ENCODE data around the gene ZBTB46. TPM values are rescaled to one million over a fixed set of nuclear protein-coding genes. Genes with fewer than 3 reads are reported as not detected.
A peak's percentile ranks its signal among the peaks of the same experiment; 100 is the strongest.

ZBTB46 gene
- total RNA-seq, 1 experiment from 2014 or later, result 3.6 TPM

DNA sequence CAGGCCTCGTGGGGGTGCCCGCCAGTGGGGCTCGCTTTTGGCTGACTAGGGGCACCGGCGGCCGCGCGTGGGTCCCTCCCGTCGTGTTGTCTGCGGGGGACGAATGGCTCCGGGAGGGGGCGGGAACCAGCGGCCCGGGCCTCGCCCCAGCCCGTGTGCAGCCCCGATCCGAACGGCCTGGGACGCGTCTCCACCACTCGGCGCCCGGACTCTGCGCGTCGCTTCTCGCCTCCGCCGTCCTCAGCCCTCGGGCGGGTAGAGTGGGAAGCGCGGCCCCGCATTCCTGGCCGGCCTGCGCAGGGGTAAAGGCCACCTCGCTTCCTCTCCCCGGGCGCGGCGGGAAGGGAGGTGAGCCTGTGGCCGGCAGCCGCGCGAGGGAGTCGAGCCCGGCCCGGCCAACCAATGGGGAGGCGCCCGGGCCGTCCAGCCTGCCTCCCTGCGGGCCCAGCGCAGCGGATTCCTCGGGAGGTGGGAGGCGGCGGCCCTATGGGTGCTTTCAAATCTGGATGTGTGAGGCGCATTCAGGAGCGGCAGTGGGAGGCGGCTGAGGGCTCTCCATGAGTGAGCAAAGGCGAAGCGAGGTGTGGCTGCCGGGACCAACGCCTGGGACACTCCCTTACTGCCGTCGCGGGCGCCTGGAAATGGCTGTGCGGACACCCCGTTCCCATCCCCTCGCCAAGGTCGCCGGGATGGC, 1.1 kb upstream of the ZBTB46 start:
- no peak overlapping the region; the same call in 1 of the 2 replicates for H3K4me3 ChIP-seq
- CTCF ChIA-PET, result no interaction called here

DNA sequence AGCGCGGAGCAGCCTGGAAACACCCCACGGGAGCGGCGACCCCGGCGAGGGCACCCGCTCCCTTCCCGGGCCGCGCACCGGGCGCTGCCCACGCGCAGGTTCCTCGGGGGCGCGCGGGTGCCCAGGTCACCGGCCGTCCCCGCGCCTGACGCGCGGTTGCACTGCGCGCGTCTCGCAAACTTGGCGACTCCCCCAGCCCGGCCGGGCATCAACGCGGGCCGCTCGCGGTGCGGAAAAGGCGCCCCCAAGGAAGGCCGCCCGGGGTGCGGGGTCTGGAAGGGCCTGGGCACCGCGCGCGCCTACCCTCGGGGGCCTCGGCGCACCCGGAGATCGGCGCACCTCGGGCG, 555 bp upstream of the ZBTB46 start:
- no peak for DNase-seq
- Histone ChIP-seq H3K4me3 (peak overlapping the region; percentile 48; the same call in 1 of the 2 replicates), H2AFZ (no peak overlapping the region), H4K20me1 (ENCODE audit: insufficient read depth) (0 out of 2 replicates have a peak, but pooled peaks cover 3% of the 10 kb centered on the region), H3K27ac (no peak overlapping the region), H3K27me3 (ENCODE audit: insufficient read depth, low read depth) (peaks cover 12% of the 10 kb centered on the region), H3K36me3 (ENCODE audit: low read depth) (no peaks in the 10 kb centered on the region), H3K4me2 (peak overlapping the region; percentile 69), H3K9me2 (ENCODE audit: insufficient read depth) (no peaks in the 10 kb centered on the region), H3K9me3 (ENCODE audit: insufficient read depth, low read depth) (no peaks in the 10 kb centered on the region), H3K4me1 (replicated peaks; ENCODE audit: insufficient read depth) (peaks cover 14% of the 10 kb centered on the region), H3K79me2 (ENCODE audit: low read depth) (no peaks in the 10 kb centered on the region), H3F3A (ENCODE audit: insufficient read depth, low read depth) (peaks cover 31% of the 10 kb centered on the region)
- POLR2A ChIA-PET (ENCODE audit: unreplicated experiment), result no interaction called here
- no peak for TF ChIP-seq EZH2 (IDR thresholded peaks at IDR 0.05; ENCODE audit: low read depth)
- no peak for TF ChIP-seq CTCF (conservative IDR thresholded peaks at IDR 0.05)
- BruUV-seq (replicated peaks), result no TSS peak
- intact Hi-C loops (cut with micrococcal nuclease; ENCODE audit: unreplicated experiment), result no loop called here
- CTCF ChIA-PET, result no interaction called here

More for the DNA sequence above, 1.1 kb upstream of the ZBTB46 start:
- POLR2A ChIA-PET (ENCODE audit: unreplicated experiment), result no interaction called here
- no peak for TF ChIP-seq CTCF (conservative IDR thresholded peaks at IDR 0.05)
- TF ChIP-seq EZH2 (IDR thresholded peaks at IDR 0.05; ENCODE audit: low read depth), result no peak
- Histone ChIP-seq H3K4me1 (replicated peaks; ENCODE audit: insufficient read depth) (peaks cover 14% of the 10 kb centered on the region), H3F3A (ENCODE audit: insufficient read depth, low read depth) (peaks cover 31% of the 10 kb centered on the region), H3K79me2 (ENCODE audit: low read depth) (no peaks in the 10 kb centered on the region), H3K27ac (no peak overlapping the region), H3K4me2 (peak overlapping the region; percentile 69; the same call in 1 of the 2 replicates), H3K27me3 (ENCODE audit: insufficient read depth, low read depth) (peaks cover 12% of the 10 kb centered on the region), H3K36me3 (ENCODE audit: low read depth) (no peaks in the 10 kb centered on the region), H3K9me3 (ENCODE audit: insufficient read depth, low read depth) (no peaks in the 10 kb centered on the region), H2AFZ (no peak overlapping the region), H3K9me2 (ENCODE audit: insufficient read depth) (no peaks in the 10 kb centered on the region), H4K20me1 (ENCODE audit: insufficient read depth) (0 out of 2 replicates have a peak, but pooled peaks cover 3% of the 10 kb centered on the region)
- DNase-seq, result peak in 1 of 2 experiments; percentile 21
- no TSS peak for BruUV-seq (replicated peaks)
- intact Hi-C loops (cut with micrococcal nuclease; ENCODE audit: unreplicated experiment), result no loop called here

GRCh38 chr20:63829945-63830835, 874 bp downstream of the ZBTB46 start:
- DNase-seq, result peak in 1 of 2 experiments; percentile 30
- Histone ChIP-seq H3K79me2 (ENCODE audit: low read depth) (no peaks in the 10 kb centered on the region), H3K4me1 (replicated peaks; ENCODE audit: insufficient read depth) (peaks cover 14% of the 10 kb centered on the region), H3K27me3 (ENCODE audit: insufficient read depth, low read depth) (peaks cover 12% of the 10 kb centered on the region), H3K9me3 (ENCODE audit: insufficient read depth, low read depth) (no peaks in the 10 kb centered on the region), H3K9me2 (ENCODE audit: insufficient read depth) (no peaks in the 10 kb centered on the region), H2AFZ (no peak overlapping the region), H3K4me2 (peak overlapping the region; percentile 63; the same call in 1 of the 2 replicates), H3K36me3 (ENCODE audit: low read depth) (no peaks in the 10 kb centered on the region), H3K4me3 (peak overlapping the region; percentile 35; the same call in 1 of the 2 replicates), H4K20me1 (ENCODE audit: insufficient read depth) (0 out of 2 replicates have a peak, but pooled peaks cover 3% of the 10 kb centered on the region), H3F3A (ENCODE audit: insufficient read depth, low read depth) (peaks cover 31% of the 10 kb centered on the region), H3K27ac (no peak overlapping the region)
- POLR2A ChIA-PET (ENCODE audit: unreplicated experiment), result no interaction called here
- CTCF ChIA-PET, result no interaction called here
- intact Hi-C loops (cut with micrococcal nuclease; ENCODE audit: unreplicated experiment), result no loop called here
- TF ChIP-seq CTCF (conservative IDR thresholded peaks at IDR 0.05), result no peak
- TF ChIP-seq EZH2 (IDR thresholded peaks at IDR 0.05; ENCODE audit: low read depth), result no peak
- no TSS peak for BruUV-seq (replicated peaks)
